OCI-LY1 (cell line): ENCODE measurements around the gene PSMD6.

Experiments
- H2AFZ ChIP-seq: fragments of 200-600 bp; sonication (generic), shearing (Covaris generic); 2 replicates; pipeline ENCODE4 v1.6.0; 2014; ENCODE audit warnings: antibody characterized with exemption, mild to moderate bottlenecking, low read length
- H3F3A ChIP-seq: fragments of 200-600 bp; sonication (generic), shearing (Covaris generic); 2 replicates; pipeline ENCODE4 v1.6.0; 2014; ENCODE audit warnings: mild to moderate bottlenecking, antibody characterized with exemption, low read length, moderate library complexity; ENCODE audit not compliant: insufficient read depth
- H3K27ac ChIP-seq: fragments of 200-600 bp; sonication (generic); 2 replicates; pipeline ENCODE4 v1.5.1; 2014; ENCODE audit warnings: low read length, mixed run types, mild to moderate bottlenecking, low read depth; ENCODE audit not compliant: poor library complexity, severe bottlenecking
- H3K27me3 ChIP-seq: fragments of 200-600 bp; sonication (generic); 2 replicates; pipeline ENCODE4 v1.6.0; 2014; ENCODE audit warnings: antibody characterized with exemption, mild to moderate bottlenecking, low read length, moderate library complexity; ENCODE audit not compliant: insufficient read depth
- H3K36me3 ChIP-seq: fragments of 200-600 bp; sonication (generic); 2 replicates; pipeline ENCODE4 v1.6.1; 2014; ENCODE audit warnings: mild to moderate bottlenecking, antibody characterized with exemption, low read length, moderate library complexity, mixed read lengths; ENCODE audit not compliant: insufficient read depth
- H3K4me1 ChIP-seq: fragments of 200-600 bp; sonication (generic); 2 replicates; pipeline ENCODE4 v1.5.1; 2014; ENCODE audit warnings: mild to moderate bottlenecking, low read length, moderate library complexity; ENCODE audit not compliant: insufficient read depth, severe bottlenecking
- H3K4me2 ChIP-seq: fragments of 200-600 bp; sonication (generic), shearing (Covaris generic); 2 replicates; pipeline ENCODE4 v1.6.1; 2014; ENCODE audit warnings: low read length
- H3K4me3 ChIP-seq: fragments of 200-600 bp; sonication (generic); 2 replicates; pipeline ENCODE4 v1.5.1; 2014; ENCODE audit warnings: low read length, low read depth, mild to moderate bottlenecking, mixed read lengths; ENCODE audit not compliant: poor library complexity, severe bottlenecking
- H3K79me2 ChIP-seq: fragments of 200-600 bp; shearing (Covaris generic); 2 replicates; pipeline ENCODE4 v1.6.1; 2016; ENCODE audit warnings: mixed run types, low read length, mixed read lengths; ENCODE audit not compliant: insufficient read depth
- H3K9ac ChIP-seq: fragments of 200-600 bp; sonication (generic), shearing (Covaris generic); 2 replicates; pipeline ENCODE4 v1.6.1; 2014; ENCODE audit warnings: mild to moderate bottlenecking, low read length, mixed read lengths
- H3K9me2 ChIP-seq: fragments of 200-600 bp; sonication (generic), shearing (Covaris generic); 2 replicates; pipeline ENCODE4 v1.6.1; 2014; ENCODE audit warnings: low read depth, mild to moderate bottlenecking, low read length, mixed read lengths
- H3K9me3 ChIP-seq: fragments of 200-600 bp; shearing (Covaris generic); 2 replicates; pipeline ENCODE4 v1.6.1; 2014; ENCODE audit warnings: low read length, mixed read lengths
- H4K20me1 ChIP-seq: fragments of 200-600 bp; sonication (generic), shearing (Covaris generic); 2 replicates; pipeline ENCODE4 v1.6.0; 2016; ENCODE audit warnings: mild to moderate bottlenecking, low read length; ENCODE audit not compliant: insufficient read depth
- EZH2 ChIP-seq: fragments of 200-600 bp; sonication (generic), shearing (Covaris generic); IDR thresholded peaks from 2 replicates; pipeline ENCODE4 v1.8.0; 2017; ENCODE audit warnings: borderline replicate concordance, mixed run types, mild to moderate bottlenecking, antibody characterized with exemption, low read length, moderate library complexity, mixed read lengths
- TF ChIP-seq, protein P1 (sequence below): fragments of 200-600 bp; sonication (generic), shearing (Covaris generic); IDR thresholded peaks from 2 replicates; pipeline ENCODE4 v1.5.1; 2017; ENCODE audit warnings: mild to moderate bottlenecking, antibody characterized with exemption, low read length, moderate library complexity, mixed read lengths

The PSMD6 gene

DNA sequence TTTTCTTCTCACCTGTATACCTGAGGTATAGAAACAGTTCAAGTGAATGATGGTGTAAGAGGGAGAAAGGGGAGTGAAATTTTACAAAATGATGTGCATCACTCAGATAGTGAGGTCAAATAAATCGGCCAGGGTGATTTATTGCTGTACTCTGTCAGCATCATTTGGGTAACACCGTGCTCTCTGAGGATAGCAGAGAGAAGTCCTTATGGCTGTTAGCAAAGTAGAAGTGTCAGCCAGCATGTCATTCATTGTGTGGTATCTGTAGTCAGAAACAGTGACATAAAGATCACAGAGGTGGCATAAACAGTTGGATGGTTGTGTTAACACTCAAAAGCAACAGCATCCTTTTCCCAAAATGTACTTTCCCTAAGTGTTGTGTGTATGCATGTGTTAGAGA is 53.4 kb downstream of the PSMD6 start:
- Histone ChIP-seq H3K4me2 (no peak overlapping the region), H3K4me1 (peaks cover 35% of the 10 kb centered on the region)
- TF ChIP-seq EZH2 = no peak
- TF ChIP-seq, protein P1, sequence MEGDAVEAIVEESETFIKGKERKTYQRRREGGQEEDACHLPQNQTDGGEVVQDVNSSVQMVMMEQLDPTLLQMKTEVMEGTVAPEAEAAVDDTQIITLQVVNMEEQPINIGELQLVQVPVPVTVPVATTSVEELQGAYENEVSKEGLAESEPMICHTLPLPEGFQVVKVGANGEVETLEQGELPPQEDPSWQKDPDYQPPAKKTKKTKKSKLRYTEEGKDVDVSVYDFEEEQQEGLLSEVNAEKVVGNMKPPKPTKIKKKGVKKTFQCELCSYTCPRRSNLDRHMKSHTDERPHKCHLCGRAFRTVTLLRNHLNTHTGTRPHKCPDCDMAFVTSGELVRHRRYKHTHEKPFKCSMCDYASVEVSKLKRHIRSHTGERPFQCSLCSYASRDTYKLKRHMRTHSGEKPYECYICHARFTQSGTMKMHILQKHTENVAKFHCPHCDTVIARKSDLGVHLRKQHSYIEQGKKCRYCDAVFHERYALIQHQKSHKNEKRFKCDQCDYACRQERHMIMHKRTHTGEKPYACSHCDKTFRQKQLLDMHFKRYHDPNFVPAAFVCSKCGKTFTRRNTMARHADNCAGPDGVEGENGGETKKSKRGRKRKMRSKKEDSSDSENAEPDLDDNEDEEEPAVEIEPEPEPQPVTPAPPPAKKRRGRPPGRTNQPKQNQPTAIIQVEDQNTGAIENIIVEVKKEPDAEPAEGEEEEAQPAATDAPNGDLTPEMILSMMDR = no peak

GRCh38 chr3:63968612-63969350 is 54.5 kb downstream of the PSMD6 start:
- Histone ChIP-seq H3K4me2 (peak overlapping the region; percentile 55), H3K4me3 (no peak overlapping the region), H3K9ac (peak overlapping the region; percentile 23; the same call in 1 of the 2 replicates), H3K9me2 (no peaks in the 10 kb centered on the region), H2AFZ (no peak overlapping the region), H3K27ac (peak overlapping the region; percentile 77), H4K20me1 (no peaks in the 10 kb centered on the region), H3K79me2 (peaks cover 28% of the 10 kb centered on the region), H3K36me3 (peaks cover 29% of the 10 kb centered on the region; the same call in 1 of the 2 replicates), H3F3A (no peaks in the 10 kb centered on the region), H3K4me1 (peaks cover 35% of the 10 kb centered on the region), H3K27me3 (no peaks in the 10 kb centered on the region), H3K9me3 (no peaks in the 10 kb centered on the region)
- no peak for TF ChIP-seq EZH2
- TF ChIP-seq, protein P1 = no peak

More for the DNA sequence above, 53.4 kb downstream of the PSMD6 start:
- H3K9ac ChIP-seq = no peak overlapping the region
- H3K79me2 ChIP-seq = peaks cover 28% of the 10 kb centered on the region
- H3K36me3 ChIP-seq = peaks cover 31% of the 10 kb centered on the region; the same call in 1 of the 2 replicates
- no peak overlapping the region for H2AFZ ChIP-seq
- no peaks in the 10 kb centered on the region for H3K9me3 ChIP-seq
- no peaks in the 10 kb centered on the region for H3K9me2 ChIP-seq
- no peak overlapping the region for H3K27ac ChIP-seq
- H4K20me1 ChIP-seq = no peaks in the 10 kb centered on the region
- H3K27me3 ChIP-seq = no peaks in the 10 kb centered on the region
- H3F3A ChIP-seq = no peaks in the 10 kb centered on the region
- no peak overlapping the region for H3K4me3 ChIP-seq

DNA sequence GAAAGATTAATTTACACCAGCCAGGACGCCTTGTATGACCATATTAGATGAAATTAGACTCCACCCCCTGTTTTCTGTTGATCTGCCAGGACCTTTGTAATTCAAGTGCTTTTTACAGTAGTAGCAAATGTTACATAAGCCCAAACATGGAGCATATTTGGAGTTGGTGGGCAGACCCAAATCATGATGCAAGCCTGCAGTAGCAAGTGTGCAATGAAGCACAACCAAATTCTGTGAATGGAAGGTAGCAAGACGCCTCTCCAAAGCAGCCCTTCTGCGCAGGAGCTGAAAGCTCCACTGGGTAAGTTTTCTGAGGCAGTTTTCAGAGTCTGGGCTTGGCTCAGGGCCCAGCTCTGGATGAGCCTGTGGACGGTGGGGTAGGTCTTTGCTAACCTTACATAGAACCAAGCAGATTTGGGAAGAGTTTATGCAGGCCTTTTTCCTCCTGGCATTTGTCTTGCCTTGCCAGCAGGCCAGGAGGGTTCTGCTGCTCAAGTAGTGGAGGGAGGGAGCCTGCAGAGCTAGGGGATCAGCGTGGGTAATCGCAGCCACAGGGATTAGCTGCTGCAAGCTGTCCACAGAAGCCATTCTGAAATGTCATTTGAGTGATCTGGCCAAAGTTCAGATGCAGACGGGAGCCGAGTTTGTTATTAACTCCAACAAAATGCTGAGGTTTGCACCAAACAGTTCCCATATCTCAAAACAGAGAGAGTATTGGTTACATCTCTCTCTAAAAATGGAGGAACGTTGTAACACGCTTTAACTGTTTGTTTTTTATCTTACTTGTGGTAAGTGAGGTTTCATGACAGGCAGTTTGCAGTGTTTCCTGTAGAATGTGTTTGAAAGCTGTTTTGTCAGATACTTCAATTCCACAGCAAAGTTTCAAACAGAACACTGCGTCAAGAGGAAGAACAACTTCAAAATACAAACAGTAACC is 55.4 kb downstream of the PSMD6 start:
- H2AFZ ChIP-seq = no peak overlapping the region
- peak overlapping the region; percentile 55 for H3K4me2 ChIP-seq
- H3K9me3 ChIP-seq = no peaks in the 10 kb centered on the region
- no peaks in the 10 kb centered on the region for H4K20me1 ChIP-seq
- no peaks in the 10 kb centered on the region for H3F3A ChIP-seq
- peaks cover 35% of the 10 kb centered on the region for H3K4me1 ChIP-seq
- H3K27me3 ChIP-seq = no peaks in the 10 kb centered on the region
- peak overlapping the region; percentile 77 for H3K27ac ChIP-seq
- H3K9me2 ChIP-seq = no peaks in the 10 kb centered on the region
- H3K4me3 ChIP-seq = peak overlapping the region; percentile 8
- peaks cover 22% of the 10 kb centered on the region; the same call in 1 of the 2 replicates for H3K36me3 ChIP-seq
- H3K79me2 ChIP-seq = peaks cover 28% of the 10 kb centered on the region
- H3K9ac ChIP-seq = peak overlapping the region; percentile 23; the same call in 1 of the 2 replicates
- no peak for TF ChIP-seq EZH2
- TF ChIP-seq, protein P1 = no peak
